ENCODE data around the gene CCDC85C.

CCDC85C gene

GRCh38 chr14:99561864-99562263, 42.1 kb downstream of the CCDC85C start:
- ChIA-PET CTCF (interaction anchor here (1.2 to 1.8 kb wide), 3 partner anchors 13 to 27 kb away, joined by 4 to 6 read pairs (median 5); no protein-coding TSS in a partner anchor), POLR2A (ENCODE audit: low non-redundant PET) (no interaction called here)
- no peak for TF ChIP-seq CTCF (conservative IDR thresholded peaks at IDR 0.05; ENCODE audit: low read depth)
- no peak for DNase-seq (ENCODE audit: low spot score)
- H3K27ac ChIP-seq, result peak overlapping the region; percentile 16; the same call in 1 of the 2 replicates

- DNase-seq (ENCODE audit: low spot score), result no peak
- ChIA-PET CTCF (interaction anchor here (0.6 to 1.5 kb wide), 3 partner anchors 13 to 289 kb away, joined by 3 to 5 read pairs (median 3); partner anchors contain the start of gene BCL11B), POLR2A (ENCODE audit: low non-redundant PET) (no interaction called here)
Measured at GRCh38 chr14:99560922-99561683, 42.9 kb downstream of the CCDC85C start.

GRCh38 chr14:99560403-99560802, 43.6 kb downstream of the CCDC85C start:
- ChIA-PET CTCF (no interaction called here), POLR2A (ENCODE audit: low non-redundant PET) (no interaction called here)
- no peak for TF ChIP-seq CTCF (conservative IDR thresholded peaks at IDR 0.05; ENCODE audit: low read depth)
- peak overlapping the region; percentile 16 for H3K27ac ChIP-seq
- DNase-seq (ENCODE audit: low spot score), result no peak

More at GRCh38 chr14:99560922-99561683, 42.9 kb downstream of the CCDC85C start:
- TF ChIP-seq CTCF (conservative IDR thresholded peaks at IDR 0.05; ENCODE audit: low read depth), result no peak
- peak overlapping the region; percentile 16 for H3K27ac ChIP-seq

- TF ChIP-seq CTCF (conservative IDR thresholded peaks at IDR 0.05; ENCODE audit: low read depth), result no peak
- H3K27ac ChIP-seq, result 0 out of 2 replicates have a peak overlapping the region, but pooled peaks have one; percentile 16
- CTCF ChIA-PET, result no interaction called here
- no peak for DNase-seq (ENCODE audit: low spot score)
- POLR2A ChIA-PET (ENCODE audit: low non-redundant PET), result no interaction called here
Measured at GRCh38 chr14:99559286-99559990, 44.6 kb downstream of the CCDC85C start.

- CTCF ChIA-PET, result interaction anchor here (0.6 kb wide), 1 partner anchor 45 kb away, joined by 3 read pairs; no protein-coding TSS in a partner anchor
- H3K27ac ChIP-seq, result peak overlapping the region; percentile 46
- POLR2A ChIA-PET (ENCODE audit: low non-redundant PET), result no interaction called here
- no peak for TF ChIP-seq CTCF (conservative IDR thresholded peaks at IDR 0.05; ENCODE audit: low read depth)
- no peak for DNase-seq (ENCODE audit: low spot score)
Measured at GRCh38 chr14:99556134-99556791, 47.7 kb downstream of the CCDC85C start.

All from RWPE1 (cell line).